NCI-H510A (cell line): Measurements from ENCODE around the gene CNN2.
A peak's percentile ranks its signal among the peaks of the same experiment; 100 is the strongest.

Experiments used
- DNase-seq: peaks from one replicate; lab custom pipeline; 2025; lab: John Stamatoyannopoulos, UW

CNN2 gene

DNA sequence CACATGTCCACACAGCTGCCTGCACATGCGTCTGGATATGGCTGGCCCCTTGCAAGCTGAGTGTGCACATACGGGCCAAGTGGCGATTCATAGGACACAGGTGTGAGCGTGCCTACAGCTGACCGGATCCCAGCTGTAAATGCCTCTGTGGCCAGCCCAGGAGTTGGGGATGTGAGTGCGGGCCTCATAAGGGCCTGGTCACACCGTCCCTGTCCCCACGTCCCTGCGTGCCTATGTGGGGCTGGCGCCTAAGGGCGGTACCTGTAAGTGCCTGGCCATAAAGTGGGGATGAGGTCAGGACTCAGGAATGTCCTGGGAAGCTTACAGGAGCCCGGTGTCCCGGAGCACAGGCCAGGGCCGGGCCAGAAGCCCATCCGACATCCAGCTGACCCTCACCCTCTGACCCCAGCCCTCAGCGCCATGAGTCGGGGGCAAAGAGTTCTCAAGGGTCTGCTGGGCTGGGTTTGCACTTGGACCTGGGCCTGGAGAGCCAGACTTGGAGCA lies 39.2 kb downstream of the CNN2 start:
- DNase-seq = no peak

DNA sequence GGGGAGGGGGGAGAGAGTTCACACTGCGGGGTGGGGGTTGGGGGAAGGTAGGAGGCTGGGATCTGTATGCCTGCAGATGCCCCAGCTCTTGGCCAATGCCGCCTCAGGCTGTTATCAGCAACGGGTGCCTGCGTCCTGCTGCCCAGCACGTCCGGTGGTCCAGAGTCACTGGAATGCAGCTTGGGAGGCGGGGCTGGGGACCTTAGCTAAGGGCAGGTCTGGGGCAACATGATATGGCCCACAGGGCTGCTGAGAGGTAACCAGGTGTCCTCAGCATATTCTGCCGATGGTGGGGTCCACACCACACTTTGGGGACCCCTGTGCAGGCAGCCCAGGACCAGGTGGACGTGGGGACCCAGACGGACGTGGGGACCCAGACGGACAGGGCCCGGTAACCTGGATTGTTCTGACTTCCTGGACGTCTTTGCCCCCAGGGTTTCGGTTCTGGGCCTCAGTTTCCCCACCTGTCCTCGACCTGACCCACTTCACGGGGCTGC lies 39.9 kb downstream of the CNN2 start:
- DNase-seq = no peak

DNA sequence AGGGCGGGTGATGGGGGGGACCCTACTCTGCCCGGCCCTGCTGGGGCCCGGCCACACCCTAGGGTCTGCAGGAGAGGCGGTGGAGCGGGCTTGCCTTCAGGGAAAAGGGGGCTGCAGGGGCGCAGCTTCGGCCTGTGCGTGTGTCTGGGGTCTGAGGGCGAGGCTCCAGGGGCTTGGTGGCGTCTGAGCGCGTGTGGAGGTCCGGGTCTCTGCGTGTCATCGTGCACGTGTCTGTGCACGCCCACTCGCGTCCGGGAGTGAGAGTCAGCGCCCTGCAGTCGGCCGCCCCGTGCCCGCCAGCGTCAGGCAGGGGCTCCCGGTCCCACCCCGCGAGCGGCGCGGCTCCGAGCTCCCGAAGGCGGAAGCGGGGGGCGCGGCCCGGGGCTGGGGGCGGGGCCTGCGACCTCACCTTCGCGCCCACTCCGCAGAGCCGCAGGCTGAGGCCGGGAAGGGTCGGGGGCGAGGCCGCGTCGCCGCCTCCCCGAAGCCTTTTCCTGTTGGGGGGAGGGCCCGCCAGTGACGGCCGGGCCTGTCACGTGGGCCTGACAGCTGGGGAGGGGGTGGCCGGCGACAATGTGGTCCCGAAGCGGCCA lies 40.4 kb downstream of the CNN2 start, which contains the start of gene ARHGAP45:
Gene ARHGAP45, plus strand, starts transcription at position 420 of the 593 bp plus-strand sequence. CDS start 239 bp downstream, outside the sequence.
- DNase-seq = no peak

DNA sequence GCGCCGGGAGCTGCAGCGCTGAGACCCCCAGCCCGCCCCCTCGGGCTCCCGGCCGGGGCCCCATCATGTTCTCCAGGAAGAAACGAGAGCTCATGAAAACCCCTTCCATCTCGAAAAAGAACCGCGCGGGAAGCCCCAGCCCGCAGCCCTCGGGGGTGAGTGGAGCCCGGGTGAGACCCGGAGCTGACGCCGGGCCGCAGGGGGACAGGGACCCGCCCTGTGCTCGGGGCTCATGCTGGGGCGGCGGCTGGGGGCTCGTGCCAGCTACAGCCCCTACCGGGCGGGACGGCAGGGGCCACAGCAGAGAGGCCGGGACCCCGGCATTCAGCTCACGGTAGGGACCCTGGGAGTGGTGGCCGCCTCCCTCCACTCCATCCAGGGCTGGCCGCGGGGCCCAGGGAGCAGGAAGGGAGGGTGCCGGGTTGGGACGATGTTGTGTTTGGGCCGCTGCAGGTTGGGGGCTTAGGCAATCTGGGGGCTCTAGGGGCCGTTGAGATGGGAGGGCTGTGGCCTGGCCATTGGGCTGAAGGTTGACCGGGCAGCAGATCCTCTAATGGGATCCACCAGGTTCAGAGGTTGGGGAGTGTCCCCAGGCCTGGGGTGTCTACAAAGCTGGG lies 41.0 kb downstream of the CNN2 start:
- DNase-seq = no peak

DNA sequence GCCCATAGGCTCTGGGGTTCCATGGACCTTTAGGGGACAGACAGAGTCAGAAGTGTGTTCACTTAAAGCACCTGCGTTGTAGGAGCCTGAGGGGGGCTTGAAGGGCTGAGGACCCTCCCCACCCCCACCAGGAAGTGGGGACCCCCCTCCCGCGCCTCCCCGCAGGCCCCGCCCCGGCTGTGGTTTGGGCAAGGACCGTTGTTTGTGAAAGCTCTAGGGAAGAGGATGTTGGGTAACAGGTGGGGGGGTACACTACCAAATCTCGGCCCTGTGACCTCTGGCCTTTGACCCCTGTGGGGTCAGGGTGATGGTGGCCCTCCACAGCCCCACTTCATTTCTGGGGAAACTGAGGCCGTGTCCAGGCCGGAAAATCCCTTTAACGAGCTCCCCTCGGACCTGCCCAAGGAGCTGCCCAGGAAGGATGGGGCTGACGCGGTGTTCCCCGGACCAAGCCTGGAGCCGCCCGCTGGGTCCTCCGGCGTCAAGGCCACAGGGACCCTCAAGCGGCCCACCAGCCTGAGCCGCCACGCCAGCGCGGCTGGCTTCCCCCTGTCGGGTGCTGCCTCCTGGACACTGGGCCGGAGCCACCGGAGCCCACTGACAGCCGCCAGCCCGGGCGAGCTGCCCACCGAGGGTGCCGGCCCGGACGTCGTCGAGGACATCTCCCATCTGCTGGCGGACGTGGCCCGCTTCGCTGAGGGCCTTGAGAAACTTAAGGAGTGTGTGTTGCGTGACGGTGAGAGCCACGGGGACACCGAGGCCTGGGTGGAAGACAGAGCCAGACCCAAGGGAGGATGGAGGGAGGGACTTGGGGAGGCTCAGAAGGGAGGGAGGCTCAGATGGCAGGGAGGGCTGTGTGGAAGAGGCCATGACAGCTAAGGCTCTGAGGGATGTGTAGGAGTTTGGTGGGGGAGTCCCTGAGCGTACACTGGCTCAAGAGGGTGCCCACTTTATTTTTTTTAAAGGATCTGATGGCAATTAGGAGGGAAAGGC lies 41.9 kb downstream of the CNN2 start:
- no peak for DNase-seq

DNA sequence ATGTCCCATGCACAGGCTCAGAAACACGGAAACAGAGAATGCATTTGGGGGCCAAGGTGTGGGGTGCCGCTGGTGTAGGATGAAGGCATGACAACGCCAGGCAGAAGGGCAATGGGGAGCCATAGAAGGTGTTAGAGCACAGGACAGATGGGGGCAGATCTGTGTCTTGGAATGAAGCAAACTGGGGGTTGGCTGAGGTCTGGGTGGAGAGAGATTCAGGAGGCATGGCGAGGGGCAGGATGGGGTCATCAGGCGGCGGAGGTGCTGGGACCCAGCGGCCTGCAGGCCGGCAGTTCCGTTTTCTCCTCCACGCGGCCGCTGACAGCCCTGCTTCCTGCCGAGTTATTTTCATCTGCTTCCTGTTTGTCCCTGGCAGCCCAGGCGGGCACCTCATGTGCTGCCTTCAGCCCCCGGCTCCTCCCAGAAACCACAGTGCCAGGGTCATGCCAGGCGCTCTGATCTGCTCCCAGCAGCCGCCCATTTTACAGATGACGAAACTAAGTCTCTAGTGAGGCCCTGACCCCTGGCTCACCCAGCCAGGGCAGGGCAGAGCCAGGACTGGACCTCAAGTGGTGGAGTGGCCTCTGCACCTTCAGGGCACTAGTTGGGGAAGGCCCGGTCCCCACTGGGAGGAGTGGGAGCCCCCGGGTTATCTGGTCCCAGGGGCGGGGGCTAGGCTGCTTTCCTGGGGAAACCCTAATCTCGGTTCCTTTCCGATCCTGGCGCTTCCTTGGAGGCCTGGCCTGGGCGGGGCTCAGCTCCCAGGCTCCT lies 42.8 kb downstream of the CNN2 start:
- no peak for DNase-seq

DNA sequence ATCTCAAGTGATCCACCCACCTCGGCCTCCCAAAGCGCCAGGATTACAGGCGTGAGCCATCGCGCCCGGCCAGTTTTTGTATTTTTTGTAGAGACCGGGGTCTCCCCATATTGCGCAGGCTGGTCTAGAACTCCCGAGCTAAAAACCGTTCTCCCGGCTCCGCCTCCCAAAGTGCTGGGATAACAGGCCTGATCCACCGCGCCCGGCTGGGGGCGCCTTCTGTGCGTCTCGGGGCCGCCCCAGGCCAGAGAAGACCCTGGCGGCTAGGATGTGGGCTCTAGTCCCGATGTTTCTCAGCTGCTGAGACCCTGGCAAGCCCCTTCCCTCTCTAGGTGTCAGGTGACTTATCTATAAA lies 44.1 kb downstream of the CNN2 start:
- DNase-seq = no peak

DNA sequence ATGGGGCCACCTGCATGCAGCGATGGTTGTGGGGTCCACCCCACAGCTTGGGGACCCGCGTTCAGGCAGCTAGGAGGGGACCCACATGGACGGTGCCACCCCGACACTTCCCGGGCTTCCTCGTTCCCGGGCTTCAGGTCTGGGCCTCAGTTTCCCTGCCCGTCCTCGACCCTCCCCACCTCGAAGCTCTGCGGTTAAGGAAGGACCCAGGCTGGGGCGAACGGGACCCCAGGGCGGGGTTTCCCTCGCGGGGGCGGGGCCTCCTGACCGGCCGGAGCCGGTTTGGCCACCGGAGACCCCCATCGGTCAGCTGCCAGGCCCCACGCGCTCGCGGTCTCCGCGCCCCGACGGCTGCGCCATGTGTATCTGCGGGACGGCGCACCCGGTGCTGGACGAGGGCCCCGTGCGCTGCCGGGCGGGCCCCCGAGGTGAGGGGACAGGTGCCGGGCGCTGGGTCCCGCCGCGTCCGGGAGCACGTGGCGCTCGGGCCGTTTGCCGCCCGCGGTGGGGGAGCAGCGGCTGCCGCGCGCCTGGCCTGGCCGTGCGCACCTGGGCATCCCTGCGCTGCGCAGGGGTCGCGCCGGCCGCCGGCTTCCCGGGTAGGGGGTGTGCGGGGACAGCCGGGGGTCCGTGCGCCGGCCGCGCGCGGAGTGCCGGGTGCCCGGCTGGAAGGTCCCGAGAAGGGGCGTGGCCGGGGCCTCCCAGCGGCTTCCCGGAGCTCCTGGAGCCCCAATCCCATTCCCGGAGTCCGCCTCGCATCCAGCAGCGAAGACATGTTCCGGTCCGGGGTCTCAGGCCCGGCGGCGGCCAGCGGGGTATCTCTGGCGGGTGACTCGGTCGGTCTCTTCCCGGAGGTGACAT lies 44.8 kb downstream of the CNN2 start:
- no peak for DNase-seq

DNA sequence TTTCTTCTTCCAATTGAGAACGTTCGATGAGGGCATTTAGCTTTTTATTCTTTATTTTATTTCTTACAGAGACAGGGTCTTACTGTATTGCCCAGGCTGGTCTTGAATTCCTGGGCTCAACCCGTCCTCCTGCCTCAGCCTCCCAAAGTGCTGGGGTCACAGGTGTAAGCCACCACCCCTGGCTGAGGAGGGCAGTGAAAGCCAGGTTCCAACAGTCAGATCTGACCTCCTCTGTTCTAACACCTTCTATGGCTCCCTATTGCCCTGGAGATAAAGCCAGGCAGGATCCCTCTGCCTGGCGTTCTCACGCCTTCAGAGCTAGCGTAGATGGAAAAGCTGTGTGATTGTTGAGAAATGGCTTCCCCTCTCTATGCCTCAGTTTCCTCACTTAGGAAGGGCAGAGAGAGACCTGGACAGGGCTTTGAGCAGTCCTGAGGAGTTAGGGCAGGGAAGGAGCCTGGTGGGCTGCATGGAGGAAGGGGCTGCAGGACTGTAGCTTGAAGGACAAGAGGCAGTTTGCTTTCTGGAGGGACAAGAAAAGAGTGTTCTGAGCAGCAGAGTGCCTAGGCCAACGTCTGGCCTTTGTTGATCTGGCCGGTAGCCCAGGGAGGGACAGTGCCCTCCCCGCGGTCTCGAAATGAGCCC lies 46.1 kb downstream of the CNN2 start:
- DNase-seq = no peak

DNA sequence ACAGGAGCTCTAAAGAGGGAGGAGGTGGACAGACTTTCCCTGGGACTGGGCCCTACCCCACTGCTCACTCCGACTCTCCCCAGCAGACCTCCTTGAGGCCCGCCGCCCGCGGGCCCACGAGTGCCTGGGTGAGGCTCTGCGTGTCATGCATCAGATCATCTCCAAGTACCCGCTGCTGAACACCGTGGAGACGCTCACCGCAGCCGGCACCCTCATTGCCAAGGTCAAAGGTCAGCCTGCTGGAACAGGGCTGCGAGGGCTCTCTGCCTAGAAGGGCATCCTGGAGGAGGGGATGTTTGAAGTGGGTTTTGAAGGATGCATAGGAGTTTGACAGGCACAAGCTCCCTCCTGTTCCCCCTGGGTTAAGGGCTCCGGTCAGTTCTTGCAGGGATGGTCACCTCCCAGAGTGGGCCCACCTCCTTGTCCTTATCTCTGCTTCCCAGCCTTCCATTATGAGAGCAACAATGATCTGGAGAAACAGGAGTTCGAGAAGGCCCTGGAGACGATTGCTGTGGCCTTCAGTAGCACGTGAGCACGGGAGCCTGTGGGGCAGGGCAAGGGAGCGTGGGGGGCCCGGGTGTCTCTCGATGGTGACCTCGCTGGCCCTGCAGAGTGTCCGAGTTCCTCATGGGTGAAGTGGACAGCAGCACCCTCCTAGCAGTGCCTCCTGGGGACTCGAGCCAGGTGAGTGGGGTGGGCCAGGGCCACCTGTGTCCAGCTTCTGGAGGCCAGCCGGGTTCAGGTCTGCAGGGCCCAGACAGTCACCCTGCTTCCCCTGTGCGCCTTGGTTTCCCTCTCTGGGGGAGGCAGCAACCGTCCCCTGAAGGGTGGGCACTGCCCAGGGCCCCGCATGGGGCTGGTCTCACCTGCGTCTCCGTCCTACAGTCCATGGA lies 46.9 kb downstream of the CNN2 start:
- DNase-seq = no peak

DNA sequence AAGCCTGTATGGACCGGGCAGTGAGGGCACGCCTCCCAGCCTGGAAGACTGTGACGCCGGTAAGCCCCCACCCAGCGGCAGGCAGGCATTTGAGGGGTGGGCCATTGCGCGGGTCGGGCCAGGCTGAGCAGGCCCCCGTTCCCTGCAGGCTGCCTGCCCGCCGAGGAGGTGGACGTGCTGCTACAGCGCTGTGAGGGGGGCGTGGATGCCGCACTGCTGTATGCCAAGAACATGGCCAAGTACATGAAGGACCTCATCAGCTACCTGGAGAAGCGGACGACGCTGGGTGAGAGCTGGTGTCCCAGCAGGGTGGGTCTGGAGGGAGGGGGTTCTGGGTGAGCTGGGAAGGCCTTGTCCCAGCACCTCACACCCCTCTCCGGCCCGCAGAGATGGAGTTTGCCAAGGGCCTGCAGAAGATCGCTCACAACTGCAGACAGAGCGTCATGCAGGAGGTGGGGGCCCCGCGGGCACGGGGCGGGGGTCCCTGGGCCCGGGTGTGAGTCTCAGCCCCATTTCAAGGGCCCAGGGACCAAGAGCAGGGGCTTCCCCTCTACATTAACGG lies 47.6 kb downstream of the CNN2 start:
- DNase-seq = no peak

DNA sequence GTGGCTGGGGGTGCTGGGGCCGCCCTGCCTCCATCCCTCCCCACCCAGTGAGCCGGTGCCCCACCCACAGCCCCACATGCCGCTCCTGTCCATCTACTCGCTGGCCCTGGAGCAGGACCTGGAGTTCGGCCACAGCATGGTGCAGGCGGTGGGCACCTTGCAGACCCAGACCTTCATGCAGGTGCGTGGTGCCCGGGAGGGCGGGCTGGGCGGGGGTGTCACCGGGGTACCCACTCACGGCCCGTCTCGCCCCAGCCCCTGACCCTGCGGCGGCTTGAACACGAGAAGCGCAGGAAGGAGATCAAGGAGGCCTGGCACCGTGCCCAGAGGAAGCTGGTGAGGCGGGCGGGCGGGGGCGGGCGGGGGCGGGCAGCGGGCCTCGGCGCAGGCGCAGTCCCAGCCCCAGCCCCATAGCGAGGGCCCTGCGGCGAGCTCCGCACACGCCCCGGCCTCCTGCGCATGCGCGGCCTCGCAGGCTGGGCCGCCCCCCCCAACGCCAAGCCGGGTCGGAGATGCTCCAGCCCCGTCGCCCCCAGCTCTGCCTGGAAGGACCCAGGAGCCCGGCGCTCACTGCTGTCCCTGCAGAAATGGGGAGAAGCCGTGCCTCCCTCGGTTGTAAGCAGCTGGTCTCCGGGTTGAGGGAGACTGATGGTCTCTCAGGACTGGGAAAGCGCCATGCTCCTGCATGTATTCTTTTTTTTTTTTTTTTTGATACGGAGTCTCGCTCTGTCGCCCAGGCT lies 48.3 kb downstream of the CNN2 start:
- DNase-seq = peak; percentile 78

DNA sequence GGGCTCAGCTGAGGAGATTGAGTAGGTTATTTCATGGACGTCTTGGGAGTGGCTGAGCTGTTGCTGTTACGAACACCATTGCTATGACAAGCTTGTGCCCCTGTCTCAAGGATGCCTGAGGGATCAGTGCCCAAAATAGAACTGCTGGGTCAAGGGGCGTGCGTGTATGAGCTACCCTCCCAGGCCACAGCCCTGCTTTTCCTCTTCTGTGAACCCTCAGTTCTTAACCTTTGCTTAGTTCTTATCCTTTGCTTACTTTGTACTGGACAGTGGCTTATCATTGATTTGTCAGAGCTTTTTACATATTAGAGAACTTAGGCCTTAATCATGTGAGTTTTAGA lies 49.6 kb downstream of the CNN2 start:
- DNase-seq = no peak

DNA sequence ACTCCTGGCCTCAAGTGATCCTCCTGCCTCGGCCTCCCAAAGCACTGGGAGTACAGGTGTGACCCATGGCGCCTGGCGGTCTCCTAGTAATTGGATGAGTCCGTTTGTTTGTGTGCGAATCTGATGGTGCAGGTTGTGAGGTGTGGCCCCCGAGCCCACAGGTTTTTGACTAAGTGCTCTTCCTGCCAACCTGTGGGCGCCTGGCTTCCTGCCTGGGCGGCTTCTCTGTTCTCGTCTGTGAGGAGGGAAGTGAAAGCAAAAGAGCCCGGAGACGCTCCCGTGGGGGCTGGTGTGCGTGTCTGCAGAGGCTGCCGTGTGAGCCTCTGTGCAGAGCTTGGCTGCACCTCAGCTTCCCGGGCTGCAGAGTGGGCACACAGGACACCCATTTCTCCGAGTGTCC lies 50.5 kb downstream of the CNN2 start:
- DNase-seq = no peak

DNA sequence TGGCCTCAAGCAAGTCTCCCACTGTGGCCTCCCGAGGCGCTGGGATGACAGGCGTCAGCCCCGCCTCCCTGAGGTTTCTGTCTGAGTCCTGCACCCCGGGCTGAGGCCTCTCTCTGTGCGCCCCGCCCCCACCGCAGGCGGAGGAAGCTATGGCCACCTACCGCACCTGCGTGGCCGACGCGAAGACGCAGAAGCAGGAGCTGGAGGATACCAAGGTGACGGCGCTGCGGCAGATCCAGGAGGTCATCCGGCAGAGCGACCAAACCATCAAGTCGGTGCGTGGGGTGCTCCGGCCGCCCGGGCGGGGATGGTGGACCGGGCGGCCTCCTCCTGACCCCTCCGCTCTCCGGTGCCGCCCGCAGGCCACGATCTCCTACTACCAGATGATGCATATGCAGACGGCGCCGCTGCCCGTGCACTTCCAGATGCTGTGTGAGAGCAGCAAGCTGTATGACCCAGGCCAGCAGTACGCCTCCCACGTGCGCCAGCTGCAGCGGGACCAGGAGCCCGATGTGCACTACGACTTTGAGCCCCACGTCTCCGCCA lies 53.2 kb downstream of the CNN2 start:
- peak; percentile 69 for DNase-seq

DNA sequence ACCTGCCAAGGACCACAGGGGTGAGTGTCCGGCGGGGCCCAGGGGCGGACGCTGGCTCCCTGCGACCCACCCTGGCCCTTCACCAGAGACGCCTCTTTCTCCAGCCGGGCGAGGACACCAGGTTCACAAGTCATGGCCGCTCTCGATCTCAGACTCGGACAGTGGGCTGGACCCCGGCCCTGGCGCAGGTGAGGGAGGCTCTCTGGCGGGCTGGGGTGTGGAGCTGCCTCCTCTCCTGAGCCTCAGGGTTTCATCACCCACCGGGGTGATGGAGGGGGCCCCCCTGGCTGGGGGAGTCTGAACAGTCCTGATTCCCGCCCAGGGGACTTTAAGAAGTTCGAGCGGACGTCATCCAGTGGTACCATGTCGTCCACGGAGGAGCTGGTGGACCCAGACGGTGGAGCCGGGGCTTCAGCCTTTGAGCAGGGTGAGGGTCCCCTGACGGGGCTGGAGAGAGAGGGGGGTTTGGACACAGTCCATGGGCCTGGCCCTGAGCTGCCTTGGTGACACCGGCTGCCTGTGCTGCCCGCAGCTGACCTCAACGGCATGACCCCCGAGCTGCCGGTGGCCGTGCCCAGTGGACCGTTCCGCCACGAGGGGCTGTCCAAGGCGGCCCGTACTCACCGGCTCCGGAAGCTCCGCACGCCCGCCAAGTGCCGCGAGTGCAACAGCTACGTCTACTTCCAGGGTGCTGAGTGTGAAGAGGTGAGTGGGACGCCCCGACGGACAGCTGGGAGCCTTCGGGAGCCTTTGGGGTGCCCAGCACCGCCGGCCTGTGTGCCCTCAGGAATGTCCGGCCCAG lies 54.2 kb downstream of the CNN2 start:
- DNase-seq = no peak
